Fibroblast of the aortic adventitia (primary cell): ENCODE measurements around the gene GRIA1. TPM values are rescaled to one million over a fixed set of nuclear protein-coding genes. Genes with fewer than 3 reads are reported as not detected.

Experiments used
- DNase-seq: peaks from one replicate; pipeline ENCODE4 v3.0.0-alpha.2; 2010; ENCODE audit warnings: low read depth
- H3K4me3 ChIP-seq: 2 replicates; pipeline ENCODE4 v1.5.1; 2011; ENCODE audit warnings: low read depth, mild to moderate bottlenecking, control low read depth, low read length, moderate library complexity
- CTCF ChIP-seq: IDR thresholded peaks from 2 replicates; pipeline ENCODE4 v1.5.1; 2011; ENCODE audit warnings: mild to moderate bottlenecking, low read length, control low read depth, inconsistent platforms; ENCODE audit not compliant: insufficient read depth
- total RNA-seq: library from RNA; depleted of rRNA; stranded (reverse); fragments of >200 nt; gene quantifications from 2 replicates; pipeline ENCODE4 v1.2.3, GENCODE V29; 2012; ENCODE audit warnings: low replicate concordance

The GRIA1 gene
- total RNA-seq, 1 donor = 1.2 TPM

GRCh38 chr5:153813901-153814300 lies 323.4 kb downstream of the GRIA1 start:
- DNase-seq = no peak
- no peak for TF ChIP-seq CTCF

GRCh38 chr5:153816870-153817269 lies 326.4 kb downstream of the GRIA1 start:
- no peak for DNase-seq
- no peak for TF ChIP-seq CTCF

More at GRCh38 chr5:153813901-153814300, 323.4 kb downstream of the GRIA1 start:
- H3K4me3 ChIP-seq = no peak overlapping the region

GRCh38 chr5:153818626-153819025 lies 328.2 kb downstream of the GRIA1 start:
- DNase-seq = no peak
- H3K4me3 ChIP-seq = no peak overlapping the region

More at GRCh38 chr5:153816870-153817269, 326.4 kb downstream of the GRIA1 start:
- H3K4me3 ChIP-seq = no peak overlapping the region

GRCh38 chr5:153823036-153823435 lies 332.6 kb downstream of the GRIA1 start:
- no peak overlapping the region for H3K4me3 ChIP-seq
- no peak for TF ChIP-seq CTCF
- no peak for DNase-seq

More at GRCh38 chr5:153818626-153819025, 328.2 kb downstream of the GRIA1 start:
- no peak for TF ChIP-seq CTCF

- TF ChIP-seq CTCF = no peak
- no peak for DNase-seq
- H3K4me3 ChIP-seq = no peak overlapping the region
These were observed 334.4 kb downstream of the GRIA1 start for GRCh38 chr5:153824909-153825308.

GRCh38 chr5:153827397-153827796 lies 336.9 kb downstream of the GRIA1 start:
- H3K4me3 ChIP-seq = no peak overlapping the region
- peak; percentile 10 for TF ChIP-seq CTCF
- DNase-seq = peak; percentile 5

- no peak for DNase-seq
- TF ChIP-seq CTCF = no peak
- H3K4me3 ChIP-seq = no peak overlapping the region
These were observed 339.1 kb downstream of the GRIA1 start for GRCh38 chr5:153829510-153830065.
